Measurements from ENCODE around the gene F2R.

GRCh38 chr5:76701298-76701697 lies 14.6 kb upstream of the F2R start:
- TF ChIP-seq, protein P1, sequence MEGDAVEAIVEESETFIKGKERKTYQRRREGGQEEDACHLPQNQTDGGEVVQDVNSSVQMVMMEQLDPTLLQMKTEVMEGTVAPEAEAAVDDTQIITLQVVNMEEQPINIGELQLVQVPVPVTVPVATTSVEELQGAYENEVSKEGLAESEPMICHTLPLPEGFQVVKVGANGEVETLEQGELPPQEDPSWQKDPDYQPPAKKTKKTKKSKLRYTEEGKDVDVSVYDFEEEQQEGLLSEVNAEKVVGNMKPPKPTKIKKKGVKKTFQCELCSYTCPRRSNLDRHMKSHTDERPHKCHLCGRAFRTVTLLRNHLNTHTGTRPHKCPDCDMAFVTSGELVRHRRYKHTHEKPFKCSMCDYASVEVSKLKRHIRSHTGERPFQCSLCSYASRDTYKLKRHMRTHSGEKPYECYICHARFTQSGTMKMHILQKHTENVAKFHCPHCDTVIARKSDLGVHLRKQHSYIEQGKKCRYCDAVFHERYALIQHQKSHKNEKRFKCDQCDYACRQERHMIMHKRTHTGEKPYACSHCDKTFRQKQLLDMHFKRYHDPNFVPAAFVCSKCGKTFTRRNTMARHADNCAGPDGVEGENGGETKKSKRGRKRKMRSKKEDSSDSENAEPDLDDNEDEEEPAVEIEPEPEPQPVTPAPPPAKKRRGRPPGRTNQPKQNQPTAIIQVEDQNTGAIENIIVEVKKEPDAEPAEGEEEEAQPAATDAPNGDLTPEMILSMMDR (conservative IDR thresholded peaks at IDR 0.05; ENCODE audit: low read depth in 2 of 2): no peak
- TF ChIP-seq EZH2 (IDR thresholded peaks at IDR 0.05; ENCODE audit: low read depth, unreplicated experiment): no peak
- no peak for TF ChIP-seq POLR2AphosphoS5 (IDR thresholded peaks at IDR 0.05; ENCODE audit: low read depth)
- no peak for TF ChIP-seq EZH2phosphoT487 (IDR thresholded peaks at IDR 0.05; ENCODE audit: unreplicated experiment)
- TF ChIP-seq, protein P2, sequence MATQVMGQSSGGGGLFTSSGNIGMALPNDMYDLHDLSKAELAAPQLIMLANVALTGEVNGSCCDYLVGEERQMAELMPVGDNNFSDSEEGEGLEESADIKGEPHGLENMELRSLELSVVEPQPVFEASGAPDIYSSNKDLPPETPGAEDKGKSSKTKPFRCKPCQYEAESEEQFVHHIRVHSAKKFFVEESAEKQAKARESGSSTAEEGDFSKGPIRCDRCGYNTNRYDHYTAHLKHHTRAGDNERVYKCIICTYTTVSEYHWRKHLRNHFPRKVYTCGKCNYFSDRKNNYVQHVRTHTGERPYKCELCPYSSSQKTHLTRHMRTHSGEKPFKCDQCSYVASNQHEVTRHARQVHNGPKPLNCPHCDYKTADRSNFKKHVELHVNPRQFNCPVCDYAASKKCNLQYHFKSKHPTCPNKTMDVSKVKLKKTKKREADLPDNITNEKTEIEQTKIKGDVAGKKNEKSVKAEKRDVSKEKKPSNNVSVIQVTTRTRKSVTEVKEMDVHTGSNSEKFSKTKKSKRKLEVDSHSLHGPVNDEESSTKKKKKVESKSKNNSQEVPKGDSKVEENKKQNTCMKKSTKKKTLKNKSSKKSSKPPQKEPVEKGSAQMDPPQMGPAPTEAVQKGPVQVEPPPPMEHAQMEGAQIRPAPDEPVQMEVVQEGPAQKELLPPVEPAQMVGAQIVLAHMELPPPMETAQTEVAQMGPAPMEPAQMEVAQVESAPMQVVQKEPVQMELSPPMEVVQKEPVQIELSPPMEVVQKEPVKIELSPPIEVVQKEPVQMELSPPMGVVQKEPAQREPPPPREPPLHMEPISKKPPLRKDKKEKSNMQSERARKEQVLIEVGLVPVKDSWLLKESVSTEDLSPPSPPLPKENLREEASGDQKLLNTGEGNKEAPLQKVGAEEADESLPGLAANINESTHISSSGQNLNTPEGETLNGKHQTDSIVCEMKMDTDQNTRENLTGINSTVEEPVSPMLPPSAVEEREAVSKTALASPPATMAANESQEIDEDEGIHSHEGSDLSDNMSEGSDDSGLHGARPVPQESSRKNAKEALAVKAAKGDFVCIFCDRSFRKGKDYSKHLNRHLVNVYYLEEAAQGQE (IDR thresholded peaks at IDR 0.05; ENCODE audit: unreplicated experiment): no peak
- TF ChIP-seq CREB1 (CRISPR knock-in tag; IDR thresholded peaks at IDR 0.05; ENCODE audit: low read depth): no peak
- no peak for TF ChIP-seq JUNB (IDR thresholded peaks at IDR 0.05; ENCODE audit: unreplicated experiment)
- no peak for TF ChIP-seq ZNF331 (CRISPR knock-in tag; IDR thresholded peaks at IDR 0.05; ENCODE audit: low read depth)
- TF ChIP-seq ETS1 (IDR thresholded peaks at IDR 0.05): no peak
